HepG2 (cell line): Measurements from ENCODE around the gene TTLL1. TPM values are rescaled to one million over a fixed set of nuclear protein-coding genes. Genes with fewer than 3 reads are reported as not detected.

ENCODE experiments used
- DR1 ChIP-seq: sonication (generic); formaldehyde crosslinking; IDR thresholded peaks from 2 replicates; pipeline ENCODE4 v1.8.0; 2021; ENCODE audit warnings: mild to moderate bottlenecking, missing genetic modification reagents, inconsistent platforms
- GATAD1 ChIP-seq: IDR thresholded peaks from 2 replicates; pipeline ENCODE4 v1.6.1; 2016; ENCODE audit warnings: missing genetic modification reagents, missing compliant biosample characterization
- HES4 ChIP-seq: sonication (generic); formaldehyde crosslinking; IDR thresholded peaks from 2 replicates; pipeline ENCODE4 v1.9.0; 2021; ENCODE audit warnings: mild to moderate bottlenecking, missing genetic modification reagents, borderline replicate concordance
- KAT7 ChIP-seq: IDR thresholded peaks from 2 replicates; pipeline ENCODE4 v1.6.1; 2018; ENCODE audit warnings: borderline replicate concordance, missing compliant biosample characterization
- KLF11 ChIP-seq: IDR thresholded peaks from 2 replicates; pipeline ENCODE4 v1.6.1; 2016; ENCODE audit warnings: missing compliant biosample characterization
- MAFK ChIP-seq, 2 experiments: IDR thresholded peaks in 1 of 2; conservative IDR thresholded peaks in 1 of 2; 2 replicates each; pipeline ENCODE4 v1.6.1; 2011; ENCODE audit warnings: improper control_type of control experiment in 2 of 2, low read length in 2 of 2
- MBD4 ChIP-seq: IDR thresholded peaks from 2 replicates; pipeline ENCODE4 v1.6.1; 2012; ENCODE audit warnings: low read length, inconsistent platforms, borderline replicate concordance
- RBM22 ChIP-seq: fragments of 200-400 bp; formaldehyde crosslinking; optimal IDR thresholded peaks from 2 replicates; pipeline ENCODE3; 2017; ENCODE audit warnings: mild to moderate bottlenecking, low read length, moderate library complexity
- RFX1 ChIP-seq: fragments of 450-650 bp; IDR thresholded peaks from 2 replicates; pipeline ENCODE4 v1.6.1; 2017
- RFX3 ChIP-seq: IDR thresholded peaks from 2 replicates; pipeline ENCODE4 v1.6.1; 2016; ENCODE audit warnings: missing biosample characterization, missing genetic modification reagents
- SETDB1 ChIP-seq: sonication (generic); formaldehyde crosslinking; IDR thresholded peaks from 2 replicates; pipeline ENCODE4 v1.5.1; 2020; ENCODE audit warnings: missing genetic modification reagents, mild to moderate bottlenecking, borderline replicate concordance
- SNAPC2 ChIP-seq: sonication (generic); formaldehyde crosslinking; IDR thresholded peaks from 2 replicates; pipeline ENCODE4 v1.8.1; 2022; ENCODE audit warnings: mild to moderate bottlenecking, missing genetic modification reagents
- TCF12 ChIP-seq, 2 experiments: fragments of 450-650 bp in 1 of 2; sonication (generic) in 1 of 2; formaldehyde crosslinking in 1 of 2; IDR thresholded peaks; 2 replicates each; pipeline versions ENCODE4 v1.6.1 to v1.8.0; 2017 to 2022; ENCODE audit warnings: antibody characterized with exemption in 1 of 2, mild to moderate bottlenecking in 1 of 2, missing genetic modification reagents in 1 of 2, moderate library complexity in 1 of 2
- XRCC5 ChIP-seq: fragments of 200-400 bp; formaldehyde crosslinking; optimal IDR thresholded peaks from 2 replicates; pipeline ENCODE3; 2017; ENCODE audit warnings: mild to moderate bottlenecking, low read length
- ZBTB21 ChIP-seq: sonication (generic); formaldehyde crosslinking; IDR thresholded peaks from 2 replicates; pipeline ENCODE4 v1.4.0; 2020; ENCODE audit warnings: missing genetic modification reagents
- ZC3H4 ChIP-seq: sonication (generic); formaldehyde crosslinking; IDR thresholded peaks from 2 replicates; pipeline ENCODE4 v1.4.0; 2020; ENCODE audit warnings: missing genetic modification reagents, borderline replicate concordance
- ZNF337 ChIP-seq: sonication (generic); formaldehyde crosslinking; IDR thresholded peaks from 2 replicates; pipeline ENCODE4 v1.5.1; 2020; ENCODE audit warnings: missing genetic modification reagents, low read depth, mild to moderate bottlenecking, borderline replicate concordance
- ZNF629 ChIP-seq: sonication (generic); formaldehyde crosslinking; conservative IDR thresholded peaks from 2 replicates; pipeline ENCODE4 v1.5.0; 2020; ENCODE audit warnings: missing genetic modification reagents
- ZNF816 ChIP-seq: sonication (generic); formaldehyde crosslinking; IDR thresholded peaks from 2 replicates; pipeline ENCODE4 v1.8.0; 2022; ENCODE audit warnings: missing genetic modification reagents, mild to moderate bottlenecking, borderline replicate concordance
- polyA plus RNA-seq, 8 experiments: library from polyadenylated mRNA; depleted of rRNA in 3 of 8; stranded (reverse) in 7 of 8; unstranded in 1 of 8; fragments of >200 nt; fragmentation: Illumina TruSeq in 4 of 8; extraction: Trizol in 4 of 8; gene quantifications; 2 replicates each; pipeline versions ENCODE4 v1.2.1 to v1.2.3, GENCODE V29; 2011 to 2016; ENCODE audit warnings: low read depth in 4 of 8, missing spikeins in 1 of 8, mixed read lengths in 1 of 8; ENCODE audit not compliant: insufficient read depth in 1 of 8
- total RNA-seq, 5 experiments: library from RNA; depleted of rRNA; stranded (reverse); fragments of >200 nt; fragmentation: Illumina TruSeq; extraction: Trizol; gene quantifications; 2 replicates each; pipeline ENCODE4 v1.2.3, GENCODE V29; 2016; ENCODE audit warnings: low read depth in 1 of 5
- TF ChIP-seq, protein P1 (sequence below): sonication (generic); formaldehyde crosslinking; IDR thresholded peaks from 2 replicates; pipeline ENCODE4 v1.9.0; 2021; ENCODE audit warnings: mild to moderate bottlenecking, missing genetic modification reagents
- TF ChIP-seq, protein P2 (sequence below): conservative IDR thresholded peaks from 2 replicates; pipeline ENCODE4 v1.6.1; 2018; ENCODE audit warnings: missing genetic modification reagents
- TF ChIP-seq, protein P3 (sequence below): sonication (generic); formaldehyde crosslinking; IDR thresholded peaks from 2 replicates; pipeline ENCODE4 v1.8.0; 2022; ENCODE audit warnings: mild to moderate bottlenecking, missing genetic modification reagents, moderate library complexity

The TTLL1 gene
- total and polyA plus RNA-seq, 2 of the 13 experiments (the other 11 are each of a cell fraction or from before 2014, with no cell fraction given): 1.6 to 5.3 TPM

DNA sequence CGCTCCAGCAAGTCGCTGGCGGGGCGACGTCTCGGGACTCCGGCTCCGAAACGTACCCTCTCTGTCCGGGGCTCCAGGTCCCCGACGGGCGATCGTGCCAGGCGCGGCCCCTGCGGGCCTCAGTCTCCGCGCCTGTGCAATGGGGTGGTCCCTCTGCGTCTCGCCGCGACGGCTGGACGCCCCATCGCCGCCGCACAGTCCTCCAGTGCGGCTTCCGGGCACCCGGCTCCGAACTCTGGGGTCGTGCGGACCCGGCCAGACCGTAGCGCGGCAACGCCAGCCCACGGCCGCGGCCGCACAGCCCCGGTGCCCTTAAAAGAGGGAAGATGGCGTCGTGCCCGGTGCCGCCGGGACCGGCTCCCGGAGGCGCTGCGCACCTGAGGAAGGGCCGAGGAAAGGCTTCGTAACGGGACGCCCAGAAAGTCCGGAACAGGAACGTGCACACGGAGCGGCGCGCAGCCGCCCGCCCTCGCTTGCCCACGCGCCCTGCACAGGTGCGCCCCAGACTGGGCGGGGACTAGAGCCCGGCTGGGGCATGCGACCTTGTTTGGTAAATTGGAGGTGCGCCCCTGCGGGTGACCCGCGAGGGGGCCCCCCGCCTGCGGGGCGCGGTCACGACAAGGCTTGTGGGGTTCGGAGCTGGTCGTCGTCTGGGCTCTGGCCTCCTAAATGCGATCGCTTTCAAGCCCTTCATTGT, 21.9 kb upstream of the TTLL1 start (continued):
- TF ChIP-seq, protein P1, sequence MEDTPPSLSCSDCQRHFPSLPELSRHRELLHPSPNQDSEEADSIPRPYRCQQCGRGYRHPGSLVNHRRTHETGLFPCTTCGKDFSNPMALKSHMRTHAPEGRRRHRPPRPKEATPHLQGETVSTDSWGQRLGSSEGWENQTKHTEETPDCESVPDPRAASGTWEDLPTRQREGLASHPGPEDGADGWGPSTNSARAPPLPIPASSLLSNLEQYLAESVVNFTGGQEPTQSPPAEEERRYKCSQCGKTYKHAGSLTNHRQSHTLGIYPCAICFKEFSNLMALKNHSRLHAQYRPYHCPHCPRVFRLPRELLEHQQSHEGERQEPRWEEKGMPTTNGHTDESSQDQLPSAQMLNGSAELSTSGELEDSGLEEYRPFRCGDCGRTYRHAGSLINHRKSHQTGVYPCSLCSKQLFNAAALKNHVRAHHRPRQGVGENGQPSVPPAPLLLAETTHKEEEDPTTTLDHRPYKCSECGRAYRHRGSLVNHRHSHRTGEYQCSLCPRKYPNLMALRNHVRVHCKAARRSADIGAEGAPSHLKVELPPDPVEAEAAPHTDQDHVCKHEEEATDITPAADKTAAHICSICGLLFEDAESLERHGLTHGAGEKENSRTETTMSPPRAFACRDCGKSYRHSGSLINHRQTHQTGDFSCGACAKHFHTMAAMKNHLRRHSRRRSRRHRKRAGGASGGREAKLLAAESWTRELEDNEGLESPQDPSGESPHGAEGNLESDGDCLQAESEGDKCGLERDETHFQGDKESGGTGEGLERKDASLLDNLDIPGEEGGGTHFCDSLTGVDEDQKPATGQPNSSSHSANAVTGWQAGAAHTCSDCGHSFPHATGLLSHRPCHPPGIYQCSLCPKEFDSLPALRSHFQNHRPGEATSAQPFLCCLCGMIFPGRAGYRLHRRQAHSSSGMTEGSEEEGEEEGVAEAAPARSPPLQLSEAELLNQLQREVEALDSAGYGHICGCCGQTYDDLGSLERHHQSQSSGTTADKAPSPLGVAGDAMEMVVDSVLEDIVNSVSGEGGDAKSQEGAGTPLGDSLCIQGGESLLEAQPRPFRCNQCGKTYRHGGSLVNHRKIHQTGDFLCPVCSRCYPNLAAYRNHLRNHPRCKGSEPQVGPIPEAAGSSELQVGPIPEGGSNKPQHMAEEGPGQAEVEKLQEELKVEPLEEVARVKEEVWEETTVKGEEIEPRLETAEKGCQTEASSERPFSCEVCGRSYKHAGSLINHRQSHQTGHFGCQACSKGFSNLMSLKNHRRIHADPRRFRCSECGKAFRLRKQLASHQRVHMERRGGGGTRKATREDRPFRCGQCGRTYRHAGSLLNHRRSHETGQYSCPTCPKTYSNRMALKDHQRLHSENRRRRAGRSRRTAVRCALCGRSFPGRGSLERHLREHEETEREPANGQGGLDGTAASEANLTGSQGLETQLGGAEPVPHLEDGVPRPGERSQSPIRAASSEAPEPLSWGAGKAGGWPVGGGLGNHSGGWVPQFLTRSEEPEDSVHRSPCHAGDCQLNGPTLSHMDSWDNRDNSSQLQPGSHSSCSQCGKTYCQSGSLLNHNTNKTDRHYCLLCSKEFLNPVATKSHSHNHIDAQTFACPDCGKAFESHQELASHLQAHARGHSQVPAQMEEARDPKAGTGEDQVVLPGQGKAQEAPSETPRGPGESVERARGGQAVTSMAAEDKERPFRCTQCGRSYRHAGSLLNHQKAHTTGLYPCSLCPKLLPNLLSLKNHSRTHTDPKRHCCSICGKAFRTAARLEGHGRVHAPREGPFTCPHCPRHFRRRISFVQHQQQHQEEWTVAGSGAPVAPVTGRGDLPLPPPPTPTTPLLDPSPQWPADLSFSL (CRISPR knock-in tag): no peak
- TF ChIP-seq ZNF629: peak; percentile 96
- TF ChIP-seq SNAPC2 (CRISPR knock-in tag): no peak
- no peak for TF ChIP-seq HES4 (CRISPR knock-in tag)
- no peak for TF ChIP-seq ZBTB21 (CRISPR knock-in tag)
- no peak for TF ChIP-seq KAT7 (CRISPR knock-in tag)
- no peak for TF ChIP-seq SETDB1 (CRISPR knock-in tag)
- TF ChIP-seq TCF12 (IDR thresholded peaks at IDR 0.05): no peak
- TF ChIP-seq TCF12 (CRISPR knock-in tag; IDR thresholded peaks at IDR 0.05): peak; percentile 33; the same call in 1 of the 2 replicates
- no peak for TF ChIP-seq RFX1
- no peak for TF ChIP-seq ZNF816 (CRISPR knock-in tag)
- no peak for TF ChIP-seq ZC3H4 (CRISPR knock-in tag)
- TF ChIP-seq KLF11 (CRISPR knock-in tag): no peak
- TF ChIP-seq RFX3 (CRISPR knock-in tag): no peak
- no peak for TF ChIP-seq RBM22
- no peak for TF ChIP-seq MBD4
- TF ChIP-seq, protein P2, sequence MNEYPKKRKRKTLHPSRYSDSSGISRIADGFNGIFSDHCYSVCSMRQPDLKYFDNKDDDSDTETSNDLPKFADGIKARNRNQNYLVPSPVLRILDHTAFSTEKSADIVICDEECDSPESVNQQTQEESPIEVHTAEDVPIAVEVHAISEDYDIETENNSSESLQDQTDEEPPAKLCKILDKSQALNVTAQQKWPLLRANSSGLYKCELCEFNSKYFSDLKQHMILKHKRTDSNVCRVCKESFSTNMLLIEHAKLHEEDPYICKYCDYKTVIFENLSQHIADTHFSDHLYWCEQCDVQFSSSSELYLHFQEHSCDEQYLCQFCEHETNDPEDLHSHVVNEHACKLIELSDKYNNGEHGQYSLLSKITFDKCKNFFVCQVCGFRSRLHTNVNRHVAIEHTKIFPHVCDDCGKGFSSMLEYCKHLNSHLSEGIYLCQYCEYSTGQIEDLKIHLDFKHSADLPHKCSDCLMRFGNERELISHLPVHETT (CRISPR knock-in tag): no peak
- TF ChIP-seq MAFK (conservative IDR thresholded peaks at IDR 0.05 in 1 of 2, IDR thresholded peaks at IDR 0.05 in 1 of 2; ENCODE audit: low read length in 2 of 2): no peak
- no peak for TF ChIP-seq DR1
- no peak for TF ChIP-seq XRCC5
- no peak for TF ChIP-seq GATAD1 (CRISPR knock-in tag)
- TF ChIP-seq ZNF337 (CRISPR knock-in tag): no peak
- TF ChIP-seq, protein P3, sequence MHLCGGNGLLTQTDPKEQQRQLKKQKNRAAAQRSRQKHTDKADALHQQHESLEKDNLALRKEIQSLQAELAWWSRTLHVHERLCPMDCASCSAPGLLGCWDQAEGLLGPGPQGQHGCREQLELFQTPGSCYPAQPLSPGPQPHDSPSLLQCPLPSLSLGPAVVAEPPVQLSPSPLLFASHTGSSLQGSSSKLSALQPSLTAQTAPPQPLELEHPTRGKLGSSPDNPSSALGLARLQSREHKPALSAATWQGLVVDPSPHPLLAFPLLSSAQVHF: no peak
